Right cardiac atrium (tissue), 5 donors: ENCODE results near the gene GRM1. TPM values are rescaled to one million over a fixed set of nuclear protein-coding genes. Genes with fewer than 3 reads are reported as not detected.
A peak's percentile ranks its signal among the peaks of the same experiment; 100 is the strongest.

Experiments
- ATAC-seq, 2 donors: fragments of 200-7000 bp; cut with Tn5 transposase; one replicate each; pipeline versions ENCODE4 v1.8.0 to v1.9.1; 2020; ENCODE audit warnings: moderate library complexity in 2 of 2, mild to moderate bottlenecking in 1 of 2
- DNase-seq, 3 donors: peaks; one replicate each; pipeline ENCODE4 v3.0.0-alpha.2; 2020
- H3K27ac ChIP-seq: one replicate; pipeline ENCODE4 v1.5.1; 2013; ENCODE audit warnings: mild to moderate bottlenecking, low read length, control low read depth, moderate library complexity
- H3K27me3 ChIP-seq: one replicate; pipeline ENCODE4 v1.6.1; 2013; ENCODE audit not compliant: control insufficient read depth, insufficient read depth
- H3K4me1 ChIP-seq: one replicate; pipeline ENCODE4 v1.6.1; 2013; ENCODE audit warnings: low read length; ENCODE audit not compliant: control insufficient read depth, insufficient read depth
- H3K4me3 ChIP-seq: one replicate; pipeline ENCODE4 v1.5.1; 2013; ENCODE audit warnings: low read length, control low read depth
- H3K9me3 ChIP-seq: one replicate; pipeline ENCODE4 v1.6.1; 2013; ENCODE audit warnings: low read length; ENCODE audit not compliant: control insufficient read depth
- WGBS: extraction: QIAGEN DNeasy Blood & Tissue Kit; methylation state at CpG from one replicate; pipeline ENCODE4 v1.1.7; 2013; 5-methylcytosine and 5-hydroxymethylcytosine counted together
- intact Hi-C, 4 donors: fragments of 100-400 bp; cut with DNase I; formaldehyde crosslinking; loops; one replicate each; pipeline versions ENCODE4 v1.11.0 to v1.14.0; 2022 to 2023
- polyA plus RNA-seq: library from polyadenylated mRNA; stranded (reverse); fragments of 200-250 nt; gene quantifications from one replicate; pipeline ENCODE4 v1.2.3, GENCODE V29; 2013
- total RNA-seq, 4 donors: library from RNA; stranded (reverse); fragmentation: NEBNext Ultra II Directional; extraction: Animal tissue kit (Norgen Biotek cat#: 25700); gene quantifications; one replicate each; pipeline ENCODE4 v1.2.1, GENCODE V29; 2021
- donor health status: healthy with polysubstance abuse.
- donor health status: DM: no; HTN: yes; CAD: no.
- donor health status: DM: no; HTN: no; CAD: no.
- donor health status: DM: no; HTN: yes; CAD: no; lungs with severe emphysema.
- donor health status: DM: yes; HTN: yes; CAD: no.

The GRM1 gene
- total and polyA plus RNA-seq, 5 donors: 0.02 to 0.89 (median 0.29) TPM

- Histone ChIP-seq H3K27me3 (no peaks in the 10 kb centered on the region), H3K4me1 (no peaks in the 10 kb centered on the region), H3K27ac (no peak overlapping the region), H3K9me3 (no peaks in the 10 kb centered on the region), H3K4me3 (no peak overlapping the region)
- intact Hi-C loops: no loop called here
- 62% methylated on average over 3 of the region's 3 CpGs for WGBS
- no peak for ATAC-seq
- no peak for DNase-seq
These were observed 271.7 kb downstream of the GRM1 start for GRCh38 chr6:146300521-146300920.

GRCh38 chr6:146301764-146302163, 272.9 kb downstream of the GRM1 start:
- 86% methylated on average over 3 of the region's 3 CpGs for WGBS
- intact Hi-C loops: no loop called here
- Histone ChIP-seq H3K27ac (no peak overlapping the region), H3K9me3 (no peaks in the 10 kb centered on the region), H3K4me3 (no peak overlapping the region), H3K4me1 (no peaks in the 10 kb centered on the region), H3K27me3 (no peaks in the 10 kb centered on the region)
- ATAC-seq (no peak), DNase-seq (no peak)

GRCh38 chr6:146302994-146303393, 274.1 kb downstream of the GRM1 start:
- intact Hi-C loops: no loop called here
- no peak for DNase-seq

GRCh38 chr6:146304181-146304580, 275.3 kb downstream of the GRM1 start:
- no peak for ATAC-seq
- WGBS: 71% methylated on average over 3 of the region's 3 CpGs
- no peaks in the 10 kb centered on the region for H3K27me3 ChIP-seq
- H3K4me3 ChIP-seq: no peak overlapping the region
- no peaks in the 10 kb centered on the region for H3K9me3 ChIP-seq
- intact Hi-C loops: no loop called here
- H3K4me1 ChIP-seq: no peaks in the 10 kb centered on the region
- H3K27ac ChIP-seq: no peak overlapping the region
- DNase-seq: no peak

More at GRCh38 chr6:146302994-146303393, 274.1 kb downstream of the GRM1 start:
- no peak for ATAC-seq
- Histone ChIP-seq H3K9me3 (no peaks in the 10 kb centered on the region), H3K27me3 (no peaks in the 10 kb centered on the region), H3K4me3 (no peak overlapping the region), H3K4me1 (no peaks in the 10 kb centered on the region), H3K27ac (no peak overlapping the region)

GRCh38 chr6:146305092-146305491, 276.2 kb downstream of the GRM1 start:
- Histone ChIP-seq H3K4me3 (no peak overlapping the region), H3K27ac (no peak overlapping the region), H3K4me1 (no peaks in the 10 kb centered on the region), H3K9me3 (no peaks in the 10 kb centered on the region), H3K27me3 (no peaks in the 10 kb centered on the region)
- intact Hi-C loops: no loop called here
- ATAC-seq: peak in 1 of 2 donors; percentile 18
- no peak for DNase-seq
- 24% methylated on average over 1 of the region's 1 CpG for WGBS

- no peak overlapping the region for H3K27ac ChIP-seq
- no peaks in the 10 kb centered on the region for H3K9me3 ChIP-seq
- no peak overlapping the region for H3K4me3 ChIP-seq
- DNase-seq (no peak), ATAC-seq (no peak)
- H3K27me3 ChIP-seq: no peaks in the 10 kb centered on the region
- 77% methylated on average over 3 of the region's 3 CpGs for WGBS
- H3K4me1 ChIP-seq: no peaks in the 10 kb centered on the region
- intact Hi-C loops: no loop called here
These were observed 277.1 kb downstream of the GRM1 start for GRCh38 chr6:146305951-146306350.

- no peak for ATAC-seq
- 94% methylated on average over 2 of the region's 2 CpGs for WGBS
- no peaks in the 10 kb centered on the region for H3K4me1 ChIP-seq
- no peaks in the 10 kb centered on the region for H3K27me3 ChIP-seq
- H3K27ac ChIP-seq: no peak overlapping the region
- intact Hi-C loops: no loop called here
- H3K4me3 ChIP-seq: no peak overlapping the region
- no peak for DNase-seq
- no peaks in the 10 kb centered on the region for H3K9me3 ChIP-seq
These were observed 281.8 kb downstream of the GRM1 start for GRCh38 chr6:146310628-146311027.

- no peak for DNase-seq
- Histone ChIP-seq H3K27ac (no peak overlapping the region), H3K9me3 (no peaks in the 10 kb centered on the region), H3K27me3 (no peaks in the 10 kb centered on the region), H3K4me3 (no peak overlapping the region), H3K4me1 (no peaks in the 10 kb centered on the region)
- ATAC-seq: no peak
- intact Hi-C loops: no loop called here
- 88% methylated on average over 2 of the region's 2 CpGs for WGBS
These were observed 282.2 kb downstream of the GRM1 start for GRCh38 chr6:146311079-146311478.

GRCh38 chr6:146312608-146313007, 283.7 kb downstream of the GRM1 start:
- no peaks in the 10 kb centered on the region for H3K27me3 ChIP-seq
- no peak for DNase-seq
- H3K9me3 ChIP-seq: no peaks in the 10 kb centered on the region
- H3K4me3 ChIP-seq: no peak overlapping the region
- WGBS: 78% methylated on average over 2 of the region's 2 CpGs
- intact Hi-C loops: no loop called here
- no peak for ATAC-seq
- H3K4me1 ChIP-seq: no peaks in the 10 kb centered on the region
- no peak overlapping the region for H3K27ac ChIP-seq

GRCh38 chr6:146315381-146316174, 286.7 kb downstream of the GRM1 start:
- 77% methylated on average over 4 of the region's 4 CpGs for WGBS
- Histone ChIP-seq H3K4me1 (no peaks in the 10 kb centered on the region), H3K27ac (no peak overlapping the region), H3K27me3 (no peaks in the 10 kb centered on the region), H3K4me3 (no peak overlapping the region), H3K9me3 (no peaks in the 10 kb centered on the region)
- no peak for DNase-seq
- intact Hi-C loops: no loop called here
- no peak for ATAC-seq

- Histone ChIP-seq H3K4me3 (no peak overlapping the region), H3K27me3 (no peaks in the 10 kb centered on the region), H3K9me3 (no peaks in the 10 kb centered on the region), H3K4me1 (no peaks in the 10 kb centered on the region), H3K27ac (no peak overlapping the region)
- DNase-seq: no peak
- WGBS: 77% methylated on average over 5 of the region's 5 CpGs
- intact Hi-C loops: no loop called here
- no peak for ATAC-seq
These were observed 287.3 kb downstream of the GRM1 start for GRCh38 chr6:146316175-146316495.

GRCh38 chr6:146331013-146331412, 302.2 kb downstream of the GRM1 start:
- DNase-seq: no peak
- 71% methylated on average over 3 of the region's 3 CpGs for WGBS
- H3K4me1 ChIP-seq: no peaks in the 10 kb centered on the region
- no peak for ATAC-seq
- H3K27me3 ChIP-seq: no peaks in the 10 kb centered on the region
- H3K9me3 ChIP-seq: no peaks in the 10 kb centered on the region
- H3K4me3 ChIP-seq: no peak overlapping the region
- intact Hi-C loops: no loop called here
- H3K27ac ChIP-seq: no peak overlapping the region
